GM18858 (cell line): ENCODE data around the gene ADAMTS14.
A peak's percentile ranks its signal among the peaks of the same experiment; 100 is the strongest.
"Not testable (repeated sequence)": the region's sequence is repeated elsewhere in the genome, so short reads cannot be mapped to it uniquely, and the experiment has no call there.

Source experiments
- ATAC-seq: cut with Tn5 transposase; IDR thresholded peaks from one replicate; pipeline ENCODE4 v1.9.1; 2021; ENCODE audit not compliant: unreplicated experiment

Gene ADAMTS14

GRCh38 chr10:70672165-70673042 lies at the start of gene ADAMTS14:
Gene ADAMTS14, plus strand, starts transcription at chr10:70672506. Its CDS starts 297 bp downstream, at chr10:70672803.
- ATAC-seq: no peak

GRCh38 chr10:70622541-70622940 lies 49.8 kb upstream of the ADAMTS14 start:
- no peak for ATAC-seq

- no peak for ATAC-seq
These were observed 49.1 kb upstream of the ADAMTS14 start for GRCh38 chr10:70622981-70623844.

- no peak for ATAC-seq
These were observed 46.2 kb upstream of the ADAMTS14 start for GRCh38 chr10:70626056-70626455.

GRCh38 chr10:70629338-70629737 lies 43.0 kb upstream of the ADAMTS14 start:
- no peak for ATAC-seq

GRCh38 chr10:70631735-70632134 lies 40.6 kb upstream of the ADAMTS14 start:
- not testable (repeated sequence) for ATAC-seq

GRCh38 chr10:70634011-70634410 lies 38.3 kb upstream of the ADAMTS14 start:
- ATAC-seq: no peak

GRCh38 chr10:70634515-70634914 lies 37.8 kb upstream of the ADAMTS14 start:
- ATAC-seq: not testable (repeated sequence)

GRCh38 chr10:70639640-70640383 lies 32.5 kb upstream of the ADAMTS14 start:
- ATAC-seq: not testable (repeated sequence)

- not testable (repeated sequence) for ATAC-seq
These were observed 29.0 kb upstream of the ADAMTS14 start for GRCh38 chr10:70643272-70643671.

GRCh38 chr10:70644959-70645358 lies 27.3 kb upstream of the ADAMTS14 start:
- ATAC-seq: not testable (repeated sequence)

GRCh38 chr10:70647086-70647485 lies 25.2 kb upstream of the ADAMTS14 start:
- ATAC-seq: no peak

GRCh38 chr10:70648427-70648826 lies 23.9 kb upstream of the ADAMTS14 start:
- ATAC-seq: no peak

- ATAC-seq: no peak
These were observed 22.8 kb upstream of the ADAMTS14 start for GRCh38 chr10:70649526-70649925.

GRCh38 chr10:70650104-70650503 lies 22.2 kb upstream of the ADAMTS14 start:
- no peak for ATAC-seq

- no peak for ATAC-seq
These were observed 21.6 kb upstream of the ADAMTS14 start for GRCh38 chr10:70650718-70651117.

- ATAC-seq: no peak
These were observed 20.6 kb upstream of the ADAMTS14 start for GRCh38 chr10:70651661-70652060.

- ATAC-seq: no peak
These were observed 19.3 kb upstream of the ADAMTS14 start for GRCh38 chr10:70652761-70653657.

GRCh38 chr10:70655316-70655715 lies 17.0 kb upstream of the ADAMTS14 start:
- no peak for ATAC-seq

- peak; percentile 80 for ATAC-seq
These were observed 15.8 kb upstream of the ADAMTS14 start for GRCh38 chr10:70656489-70656888.
